CD14-positive monocyte (primary cell): ENCODE results near the gene CENPP. TPM values are rescaled to one million over a fixed set of nuclear protein-coding genes. Genes with fewer than 3 reads are reported as not detected.

ENCODE experiments used
- DNase-seq, 3 donors: peaks; one replicate each; pipeline ENCODE4 v3.0.0-alpha.2; 2011 to 2022
- H2AFZ ChIP-seq: 2 replicates; pipeline ENCODE4 v1.6.0; 2012; ENCODE audit warnings: mild to moderate bottlenecking, low read depth, low read length, inconsistent platforms; ENCODE audit not compliant: insufficient read depth, poor library complexity, severe bottlenecking
- H3K27ac ChIP-seq, 2 donors: 1 replicate in 1 of 2; 2 replicates in 1 of 2; pipeline ENCODE4 v1.5.1; 2012 to 2013; ENCODE audit warnings: low read length in 2 of 2, control low read depth in 1 of 2, inconsistent platforms in 1 of 2, low read depth in 1 of 2, mild to moderate bottlenecking in 1 of 2
- H3K27me3 ChIP-seq, 2 donors: one replicate each; pipeline versions ENCODE4 v1.6.0 to v1.6.1; 2011 to 2013; ENCODE audit warnings: low read length in 2 of 2; ENCODE audit not compliant: control insufficient read depth in 2 of 2, insufficient read depth in 2 of 2
- H3K36me3 ChIP-seq, 2 donors: replicated peaks in 1 of 2; 1 replicate in 1 of 2; 2 replicates in 1 of 2; pipeline versions ENCODE4 v1.5.1 to v1.6.1; 2012 to 2013; ENCODE audit warnings: low read length in 2 of 2, control low read depth in 1 of 2, inconsistent platforms in 1 of 2, mild to moderate bottlenecking in 1 of 2; ENCODE audit not compliant: insufficient read depth in 2 of 2, control insufficient read depth in 1 of 2
- H3K4me1 ChIP-seq, 2 donors: 1 replicate in 1 of 2; 2 replicates in 1 of 2; pipeline versions ENCODE4 v1.5.1 to v1.6.1; 2012 to 2013; ENCODE audit warnings: low read length in 2 of 2, control low read depth in 1 of 2, inconsistent platforms in 1 of 2, mild to moderate bottlenecking in 1 of 2, moderate library complexity in 1 of 2; ENCODE audit not compliant: insufficient read depth in 2 of 2, control insufficient read depth in 1 of 2
- H3K4me2 ChIP-seq: replicated peaks from 2 replicates; pipeline ENCODE3; 2012; ENCODE audit warnings: low read length, moderate library complexity, mild to moderate bottlenecking; ENCODE audit not compliant: poor library complexity, severe bottlenecking; ENCODE audit errors: extremely low read depth
- H3K4me3 ChIP-seq, 3 experiments: fragments of 200-600 bp in 1 of 3; sonication (generic) in 1 of 3; replicated peaks in 1 of 3; 1 replicate in 2 of 3; 2 replicates in 1 of 3; pipeline ENCODE4 v1.5.1; 2011 to 2013; ENCODE audit warnings: low read length in 3 of 3, mild to moderate bottlenecking in 3 of 3, control low read depth in 2 of 3, low read depth in 2 of 3, inconsistent platforms in 1 of 3, moderate library complexity in 1 of 3
- H3K79me2 ChIP-seq: 2 replicates; pipeline ENCODE4 v1.6.0; 2012; ENCODE audit warnings: mild to moderate bottlenecking, control low read depth, inconsistent platforms, low read length, moderate library complexity; ENCODE audit not compliant: insufficient read depth
- H3K9ac ChIP-seq: 2 replicates; pipeline ENCODE4 v1.6.0; 2017; ENCODE audit warnings: low read length, mild to moderate bottlenecking; ENCODE audit not compliant: insufficient read depth, poor library complexity, severe bottlenecking
- H3K9me3 ChIP-seq, 2 donors: replicated peaks in 1 of 2; 1 replicate in 1 of 2; 2 replicates in 1 of 2; pipeline versions ENCODE4 v1.5.1 to v1.6.1; 2012 to 2013; ENCODE audit warnings: low read length in 2 of 2, control low read depth in 1 of 2; ENCODE audit not compliant: control insufficient read depth in 1 of 2, insufficient read depth in 1 of 2
- H4K20me1 ChIP-seq: 2 replicates; pipeline ENCODE4 v1.6.0; 2012; ENCODE audit warnings: mild to moderate bottlenecking, low read length, control low read depth, moderate library complexity; ENCODE audit not compliant: insufficient read depth
- H3K27ac Mint-ChIP-seq, 7 donors: one replicate each; pipeline ENCODE4 v1.8.0; 2020; ENCODE audit warnings: mild to moderate bottlenecking in 7 of 7, mixed read lengths in 7 of 7, moderate library complexity in 6 of 7, inconsistent platforms in 2 of 7
- H3K27me3 Mint-ChIP-seq, 3 donors: one replicate each; pipeline ENCODE4 v1.8.0; 2021 to 2022; ENCODE audit warnings: low read depth in 3 of 3, mild to moderate bottlenecking in 3 of 3, mixed read lengths in 3 of 3, moderate library complexity in 3 of 3, inconsistent platforms in 1 of 3
- H3K36me3 Mint-ChIP-seq, 2 donors: one replicate each; pipeline ENCODE4 v1.8.0; 2020; ENCODE audit warnings: mixed read lengths in 2 of 2, inconsistent platforms in 1 of 2, mild to moderate bottlenecking in 1 of 2
- H3K4me1 Mint-ChIP-seq: one replicate; pipeline ENCODE4 v1.8.0; 2020; ENCODE audit warnings: mild to moderate bottlenecking, mixed read lengths
- H3K4me3 Mint-ChIP-seq, 2 donors: one replicate each; pipeline ENCODE4 v1.8.0; 2020; ENCODE audit warnings: mild to moderate bottlenecking in 2 of 2, mixed read lengths in 2 of 2, moderate library complexity in 1 of 2
- H3K9me3 Mint-ChIP-seq, 7 donors: one replicate each; pipeline ENCODE4 v1.8.0; 2020 to 2022; ENCODE audit warnings: mixed read lengths in 7 of 7, mild to moderate bottlenecking in 6 of 7, moderate library complexity in 6 of 7, inconsistent platforms in 2 of 7
- WGBS: methylation state at CpG from one replicate; pipeline ENCODE4 v1.1.5; 2013; ENCODE audit warnings: missing lambda C conversion rate; ENCODE audit not compliant: insufficient coverage; 5-methylcytosine and 5-hydroxymethylcytosine counted together
- intact Hi-C, 2 donors: fragments of 100-400 bp; cut with micrococcal nuclease; formaldehyde crosslinking; loops; one replicate each; pipeline versions ENCODE4 v1.15.0 to v1.15.1; 2023
- polyA plus RNA-seq, 3 donors: library from polyadenylated mRNA; depleted of rRNA in 1 of 3; unstranded in 2 of 3; stranded (reverse) in 1 of 3; fragments of 300-500 nt in 2 of 3; fragments of >200 nt in 1 of 3; fragmentation: Illumina TruSeq in 2 of 3; gene quantifications; 1 replicate in 2 of 3; 2 replicates in 1 of 3; pipeline ENCODE4 v1.2.3, GENCODE V29; 2012 to 2021
- TF ChIP-seq, protein P1 (sequence below): fragments of 200-600 bp; IDR thresholded peaks from one replicate; pipeline ENCODE4 v1.8.0; 2022; ENCODE audit warnings: antibody characterized with exemption, mild to moderate bottlenecking

Gene CENPP
- polyA plus RNA-seq, 3 donors, result 0.50 to 1.1 (median 1.1) TPM

GRCh38 chr9:92510747-92511146, 185.0 kb downstream of the CENPP start:
- H3K27ac Mint-ChIP-seq, result no peak overlapping the region
- Histone ChIP-seq H3K4me2 (no peak overlapping the region), H3K9ac (no peak overlapping the region), H3K36me3 (no peaks in the 10 kb centered on the region), H3K4me1 (no peaks in the 10 kb centered on the region), H3K4me3 (no peak overlapping the region), H4K20me1 (no peaks in the 10 kb centered on the region), H3K27ac (no peak overlapping the region), H2AFZ (no peak overlapping the region), H3K9me3 (no peaks in the 10 kb centered on the region), H3K79me2 (no peaks in the 10 kb centered on the region), H3K27me3 (no peaks in the 10 kb centered on the region)
- H3K9me3 Mint-ChIP-seq, result no peaks in the 10 kb centered on the region
- H3K4me3 Mint-ChIP-seq, result no peak overlapping the region
- TF ChIP-seq, protein P1, sequence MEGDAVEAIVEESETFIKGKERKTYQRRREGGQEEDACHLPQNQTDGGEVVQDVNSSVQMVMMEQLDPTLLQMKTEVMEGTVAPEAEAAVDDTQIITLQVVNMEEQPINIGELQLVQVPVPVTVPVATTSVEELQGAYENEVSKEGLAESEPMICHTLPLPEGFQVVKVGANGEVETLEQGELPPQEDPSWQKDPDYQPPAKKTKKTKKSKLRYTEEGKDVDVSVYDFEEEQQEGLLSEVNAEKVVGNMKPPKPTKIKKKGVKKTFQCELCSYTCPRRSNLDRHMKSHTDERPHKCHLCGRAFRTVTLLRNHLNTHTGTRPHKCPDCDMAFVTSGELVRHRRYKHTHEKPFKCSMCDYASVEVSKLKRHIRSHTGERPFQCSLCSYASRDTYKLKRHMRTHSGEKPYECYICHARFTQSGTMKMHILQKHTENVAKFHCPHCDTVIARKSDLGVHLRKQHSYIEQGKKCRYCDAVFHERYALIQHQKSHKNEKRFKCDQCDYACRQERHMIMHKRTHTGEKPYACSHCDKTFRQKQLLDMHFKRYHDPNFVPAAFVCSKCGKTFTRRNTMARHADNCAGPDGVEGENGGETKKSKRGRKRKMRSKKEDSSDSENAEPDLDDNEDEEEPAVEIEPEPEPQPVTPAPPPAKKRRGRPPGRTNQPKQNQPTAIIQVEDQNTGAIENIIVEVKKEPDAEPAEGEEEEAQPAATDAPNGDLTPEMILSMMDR, result no peak
- H3K4me1 Mint-ChIP-seq, result peaks cover 9% of the 10 kb centered on the region
- peaks cover 0 to 1% of the 10 kb centered on the region in 2 donors for H3K36me3 Mint-ChIP-seq
- no peak for DNase-seq
- peaks cover 0 to 1% (median under 1%) of the 10 kb centered on the region in 3 donors for H3K27me3 Mint-ChIP-seq
- intact Hi-C loops, result no loop called here

DNA sequence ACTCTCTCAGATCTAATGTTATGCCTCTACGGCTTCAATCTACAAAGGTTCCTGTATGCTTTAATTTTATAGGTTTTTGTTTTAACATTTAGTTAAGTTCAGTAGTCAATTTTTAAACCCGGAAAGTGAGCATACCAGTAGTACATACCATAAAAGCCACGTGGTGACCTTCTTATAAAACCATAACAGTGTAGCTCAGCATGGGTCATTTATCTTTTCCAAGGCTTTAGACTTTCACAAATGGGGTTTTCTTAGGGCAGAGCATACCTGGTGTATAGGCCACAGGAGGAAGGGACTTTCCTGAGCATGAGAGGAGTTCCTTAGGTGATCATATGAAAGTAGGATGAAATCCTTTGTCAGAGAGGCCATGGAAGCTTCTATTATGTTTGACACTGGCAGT, 186.9 kb downstream of the CENPP start:
- Histone ChIP-seq H3K27me3 (no peaks in the 10 kb centered on the region), H3K4me1 (no peaks in the 10 kb centered on the region), H4K20me1 (no peaks in the 10 kb centered on the region), H2AFZ (no peak overlapping the region), H3K9ac (no peak overlapping the region), H3K9me3 (no peaks in the 10 kb centered on the region), H3K36me3 (no peaks in the 10 kb centered on the region), H3K79me2 (no peaks in the 10 kb centered on the region), H3K27ac (no peak overlapping the region), H3K4me3 (no peak overlapping the region), H3K4me2 (no peak overlapping the region)
- no peak overlapping the region for H3K27ac Mint-ChIP-seq
- no peak overlapping the region for H3K4me3 Mint-ChIP-seq
- intact Hi-C loops, result no loop called here
- H3K27me3 Mint-ChIP-seq, result peaks cover 0 to 1% (median 0%) of the 10 kb centered on the region in 3 donors
- WGBS, result 100% methylated on average over 1 of the region's 3 CpGs
- H3K4me1 Mint-ChIP-seq, result peaks cover 3% of the 10 kb centered on the region
- H3K36me3 Mint-ChIP-seq, result peaks cover 0 to 1% of the 10 kb centered on the region in 2 donors
- DNase-seq, result no peak
- H3K9me3 Mint-ChIP-seq, result no peaks in the 10 kb centered on the region
- TF ChIP-seq, protein P1, result no peak
